T-cell (primary cell): ENCODE results near the gene DYNC1H1. TPM values are rescaled to one million over a fixed set of nuclear protein-coding genes. Genes with fewer than 3 reads are reported as not detected.

Experiments
- ATAC-seq, 4 experiments: fragments of 200-7000 bp in 3 of 4; fragments of 150-1000 bp in 1 of 4; cut with Tn5 transposase; replicated peaks in 1 of 4; 1 replicate in 3 of 4; 2 replicates in 1 of 4; pipeline ENCODE4 v1.10.0; 2021; ENCODE audit warnings: moderate library complexity in 3 of 4, mild to moderate bottlenecking in 2 of 4, moderate number of reproducible peaks in 1 of 4
- CTCF ChIA-PET, 2 donors: fragments of 300-600 bp; sonication (Branson Sonifier 250); formaldehyde crosslinking; loops; one replicate each; lab custom pipeline; 2022; ENCODE audit warnings: antibody characterized with exemption in 2 of 2; lab: Charles Lee
- POLR2A ChIA-PET, 2 donors: fragments of 300-600 bp; sonication (Branson Sonifier 250); formaldehyde crosslinking; loops; one replicate each; lab custom pipeline; 2022; ENCODE audit warnings: antibody characterized with exemption in 2 of 2; lab: Charles Lee
- DNase-seq, 35 experiments: peaks; one replicate each; pipeline versions ENCODE4 v3.0.0 to v3.0.0-alpha.2; 2013 to 2023
- H3K27ac ChIP-seq: one replicate; pipeline ENCODE4 v1.5.1; 2013; ENCODE audit warnings: low read length
- H3K27me3 ChIP-seq, 2 experiments: replicated peaks in 1 of 2; 1 replicate in 1 of 2; 2 replicates in 1 of 2; pipeline versions ENCODE4 v1.6.1 to v1.7.0; 2013; ENCODE audit warnings: low read length in 1 of 2, mixed read lengths in 1 of 2; ENCODE audit not compliant: control insufficient read depth in 2 of 2, insufficient read depth in 2 of 2; ENCODE audit errors: extremely low read depth in 1 of 2
- H3K36me3 ChIP-seq, 2 donors: 1 replicate in 1 of 2; 2 replicates in 1 of 2; pipeline versions ENCODE4 v1.6.1 to v1.7.0; 2013; ENCODE audit warnings: low read length in 1 of 2; ENCODE audit not compliant: control insufficient read depth in 2 of 2, insufficient read depth in 1 of 2; ENCODE audit errors: extremely low read depth in 1 of 2
- H3K4me1 ChIP-seq, 2 experiments: 1 replicate in 1 of 2; 2 replicates in 1 of 2; pipeline versions ENCODE4 v1.6.1 to v1.7.0; 2013; ENCODE audit warnings: low read length in 2 of 2, mixed read lengths in 1 of 2; ENCODE audit not compliant: insufficient read depth in 2 of 2, control insufficient read depth in 1 of 2; ENCODE audit errors: extremely low read depth in 1 of 2
- H3K4me3 ChIP-seq, 2 donors: 1 replicate in 1 of 2; 2 replicates in 1 of 2; pipeline versions ENCODE4 v1.5.1 to v1.7.0; 2013; ENCODE audit warnings: mild to moderate bottlenecking in 2 of 2, low read length in 1 of 2, moderate library complexity in 1 of 2; ENCODE audit not compliant: control insufficient read depth in 1 of 2; ENCODE audit errors: extremely low read depth in 1 of 2
- H3K9me3 ChIP-seq: 2 replicates; pipeline ENCODE4 v1.7.0; 2013
- H3K27ac Mint-ChIP-seq, 2 donors: one replicate each; pipeline ENCODE4 v1.8.0; 2020 to 2021; ENCODE audit warnings: mild to moderate bottlenecking in 2 of 2, mixed read lengths in 2 of 2
- H3K27me3 Mint-ChIP-seq, 2 donors: one replicate each; pipeline ENCODE4 v1.8.0; 2021 to 2022; ENCODE audit warnings: mixed read lengths in 2 of 2
- H3K36me3 Mint-ChIP-seq: one replicate; pipeline ENCODE4 v1.8.0; 2021; ENCODE audit warnings: mixed read lengths
- H3K4me1 Mint-ChIP-seq, 3 donors: one replicate each; pipeline ENCODE4 v1.8.0; 2020 to 2022; ENCODE audit warnings: mixed read lengths in 3 of 3, mild to moderate bottlenecking in 1 of 3
- H3K4me3 Mint-ChIP-seq, 3 donors: one replicate each; pipeline ENCODE4 v1.8.0; 2020 to 2022; ENCODE audit warnings: mild to moderate bottlenecking in 3 of 3, mixed read lengths in 3 of 3, moderate library complexity in 3 of 3
- H3K9me3 Mint-ChIP-seq, 3 donors: one replicate each; pipeline ENCODE4 v1.8.0; 2020 to 2022; ENCODE audit warnings: mixed read lengths in 3 of 3
- WGBS: methylation state at CpG from one replicate; pipeline ENCODE4 v1.1.5; 2013; ENCODE audit warnings: missing lambda C conversion rate; ENCODE audit not compliant: insufficient coverage; 5-methylcytosine and 5-hydroxymethylcytosine counted together
- total RNA-seq, 35 experiments: library from RNA in 6 of 35; stranded (reverse) in 6 of 35; fragments of 120-200 nt in 1 of 35; gene quantifications; one replicate each; pipeline versions ENCODE4 v1.2.1 to v1.2.4 and lab custom pipeline; 2013 to 2026

DYNC1H1 gene
- total RNA-seq, 5 donors from 2014 or later (not counting 1 experiment from before 2014, with no cell fraction given): 271 to 310 (median 279) TPM

GRCh38 chr14:101920271-101920670 is 44.1 kb upstream of the DYNC1H1 start:
- peaks cover 0 to 13% (median 2%) of the 10 kb centered on the region in 3 donors for H3K4me1 Mint-ChIP-seq
- Histone ChIP-seq H3K4me1 (no peaks in the 10 kb centered on the region), H3K27ac (no peak overlapping the region), H3K27me3 (no peaks in the 10 kb centered on the region), H3K9me3 (no peaks in the 10 kb centered on the region), H3K36me3 (peaks cover 24 to 65% of the 10 kb centered on the region in 2 donors), H3K4me3 (no peak overlapping the region)
- H3K27me3 Mint-ChIP-seq: no peaks in the 10 kb centered on the region
- no CpG with 5 or more reads among the region's 4 CpGs for WGBS
- H3K4me3 Mint-ChIP-seq: no peak overlapping the region
- POLR2A ChIA-PET: no interaction called here
- H3K36me3 Mint-ChIP-seq: peaks cover 40% of the 10 kb centered on the region
- no peak for ATAC-seq
- peak overlapping the region in 1 of 2 donors; percentile 41 for H3K27ac Mint-ChIP-seq
- CTCF ChIA-PET: interaction anchor here (0.6 to 0.8 kb wide), 3 partner anchors 24 to 149 kb away, joined by 3 read pairs; no protein-coding TSS in a partner anchor
- no peaks in the 10 kb centered on the region for H3K9me3 Mint-ChIP-seq
- no peak for DNase-seq

GRCh38 chr14:101922866-101923265 is 41.5 kb upstream of the DYNC1H1 start:
- no peaks in the 10 kb centered on the region for H3K4me1 Mint-ChIP-seq
- Histone ChIP-seq H3K27me3 (no peaks in the 10 kb centered on the region), H3K4me3 (no peak overlapping the region), H3K9me3 (no peaks in the 10 kb centered on the region), H3K4me1 (no peaks in the 10 kb centered on the region), H3K27ac (no peak overlapping the region), H3K36me3 (peaks cover 24 to 56% of the 10 kb centered on the region in 2 donors)
- DNase-seq (no peak), ATAC-seq (no peak)
- H3K36me3 Mint-ChIP-seq: peaks cover 27% of the 10 kb centered on the region
- H3K27ac Mint-ChIP-seq: peak overlapping the region in 1 of 2 donors; percentile 18
- no peaks in the 10 kb centered on the region for H3K27me3 Mint-ChIP-seq
- WGBS: 92% methylated on average over 5 of the region's 7 CpGs
- POLR2A ChIA-PET: interaction anchor here in 1 of 2 donors (0.6 kb wide), 1 partner anchor 70 kb away, joined by 3 read pairs; no protein-coding TSS in a partner anchor
- no peaks in the 10 kb centered on the region for H3K9me3 Mint-ChIP-seq
- CTCF ChIA-PET: no interaction called here
- H3K4me3 Mint-ChIP-seq: no peak overlapping the region

- no peaks in the 10 kb centered on the region for H3K4me1 ChIP-seq
- 98% methylated on average over 26 of the region's 33 CpGs for WGBS
- Mint-ChIP-seq H3K4me1 (no peaks in the 10 kb centered on the region), H3K36me3 (peaks cover 31% of the 10 kb centered on the region), H3K9me3 (no peaks in the 10 kb centered on the region), H3K27me3 (no peaks in the 10 kb centered on the region), H3K27ac (no peak overlapping the region), H3K4me3 (no peak overlapping the region)
- H3K9me3 ChIP-seq: no peaks in the 10 kb centered on the region
- no peak for DNase-seq
- H3K36me3 ChIP-seq: peaks cover 22 to 57% of the 10 kb centered on the region in 2 donors
- no peak overlapping the region for H3K27ac ChIP-seq
- no peaks in the 10 kb centered on the region for H3K27me3 ChIP-seq
- ATAC-seq: no peak
- POLR2A ChIA-PET: no interaction called here
- CTCF ChIA-PET: interaction anchor here in 1 of 2 donors (0.5 to 0.6 kb wide), 2 partner anchors 26 to 136 kb away, joined by 4 to 5 read pairs; no protein-coding TSS in a partner anchor
- H3K4me3 ChIP-seq: no peak overlapping the region
Observed at GRCh38 chr14:101925152-101925551, 39.2 kb upstream of the DYNC1H1 start.

- 95% methylated on average over 6 of the region's 8 CpGs for WGBS
- Mint-ChIP-seq H3K27me3 (no peaks in the 10 kb centered on the region), H3K9me3 (no peaks in the 10 kb centered on the region), H3K27ac (peak overlapping the region in 1 of 2 donors; percentile 16), H3K36me3 (peaks cover 25% of the 10 kb centered on the region), H3K4me3 (no peak overlapping the region), H3K4me1 (no peaks in the 10 kb centered on the region)
- H3K36me3 ChIP-seq: peaks cover 15 to 50% of the 10 kb centered on the region in 2 donors
- H3K4me1 ChIP-seq: no peaks in the 10 kb centered on the region
- ChIA-PET CTCF (no interaction called here), POLR2A (no interaction called here)
- no peaks in the 10 kb centered on the region for H3K9me3 ChIP-seq
- no peaks in the 10 kb centered on the region for H3K27me3 ChIP-seq
- no peak overlapping the region for H3K27ac ChIP-seq
- no peak overlapping the region for H3K4me3 ChIP-seq
- ATAC-seq (no peak), DNase-seq (no peak)
Observed at GRCh38 chr14:101926085-101926484, 38.3 kb upstream of the DYNC1H1 start.

- H3K36me3 Mint-ChIP-seq: peaks cover 22% of the 10 kb centered on the region
- 100% methylated on average over 2 of the region's 5 CpGs for WGBS
- CTCF ChIA-PET: no interaction called here
- H3K4me1 ChIP-seq: no peaks in the 10 kb centered on the region
- no peaks in the 10 kb centered on the region for H3K27me3 Mint-ChIP-seq
- no peak for ATAC-seq
- H3K27me3 ChIP-seq: no peaks in the 10 kb centered on the region
- no peak overlapping the region for H3K4me3 ChIP-seq
- no peak overlapping the region for H3K4me3 Mint-ChIP-seq
- peak overlapping the region in 1 of 2 donors; percentile 16 for H3K27ac Mint-ChIP-seq
- no peaks in the 10 kb centered on the region for H3K9me3 ChIP-seq
- peaks cover 13 to 49% of the 10 kb centered on the region in 2 donors for H3K36me3 ChIP-seq
- no peaks in the 10 kb centered on the region for H3K4me1 Mint-ChIP-seq
- no peaks in the 10 kb centered on the region for H3K9me3 Mint-ChIP-seq
- POLR2A ChIA-PET: no interaction called here
- no peak for DNase-seq
- no peak overlapping the region for H3K27ac ChIP-seq
Observed at GRCh38 chr14:101926620-101927019, 37.8 kb upstream of the DYNC1H1 start.

GRCh38 chr14:101927859-101928258 is 36.5 kb upstream of the DYNC1H1 start:
- no peak for DNase-seq
- Mint-ChIP-seq H3K27ac (no peak overlapping the region), H3K4me1 (no peaks in the 10 kb centered on the region), H3K27me3 (no peaks in the 10 kb centered on the region), H3K4me3 (no peak overlapping the region), H3K9me3 (no peaks in the 10 kb centered on the region), H3K36me3 (peaks cover 16% of the 10 kb centered on the region)
- no peak for ATAC-seq
- H3K27ac ChIP-seq: no peak overlapping the region
- H3K4me1 ChIP-seq: no peaks in the 10 kb centered on the region
- H3K4me3 ChIP-seq: no peak overlapping the region
- 65% methylated on average over 8 of the region's 10 CpGs for WGBS
- H3K36me3 ChIP-seq: peaks cover 13 to 41% of the 10 kb centered on the region in 2 donors
- H3K9me3 ChIP-seq: no peaks in the 10 kb centered on the region
- ChIA-PET POLR2A (interaction anchor here in 1 of 2 donors (0.6 kb wide), 1 partner anchor 128 kb away, joined by 3 read pairs; no protein-coding TSS in a partner anchor), CTCF (no interaction called here)
- H3K27me3 ChIP-seq: no peaks in the 10 kb centered on the region
